ENCODE data around the gene RNF223.
"Not testable (repeated sequence)": the region's sequence is repeated elsewhere in the genome, so short reads cannot be mapped to it uniquely, and the experiment has no call there.

The RNF223 gene

GRCh38 chr1:1069711-1070676 lies 4.1 kb downstream of the RNF223 start:
- no peak for DNase-seq

GRCh38 chr1:1069056-1069710 lies 4.9 kb downstream of the RNF223 start:
- no peak for DNase-seq

- DNase-seq, result no peak
These were observed 5.5 kb downstream of the RNF223 start for GRCh38 chr1:1068517-1069055.

GRCh38 chr1:1067860-1068516 lies 6.1 kb downstream of the RNF223 start:
- no peak for DNase-seq

- DNase-seq, result no peak
These were observed 6.7 kb downstream of the RNF223 start for GRCh38 chr1:1067284-1067859.

- DNase-seq, result no peak
These were observed 7.5 kb downstream of the RNF223 start for GRCh38 chr1:1066403-1067283.

- DNase-seq, result not testable (repeated sequence)
These were observed 8.2 kb downstream of the RNF223 start for GRCh38 chr1:1065940-1066304.

GRCh38 chr1:1065265-1065939 lies 8.7 kb downstream of the RNF223 start:
- DNase-seq, result no peak

GRCh38 chr1:1063945-1064831 lies 9.9 kb downstream of the RNF223 start:
- DNase-seq, result no peak

- no peak for DNase-seq
These were observed 10.7 kb downstream of the RNF223 start for GRCh38 chr1:1063261-1063944.

GRCh38 chr1:1062348-1063163 lies 11.6 kb downstream of the RNF223 start:
- no peak for DNase-seq

- DNase-seq, result no peak
These were observed 12.3 kb downstream of the RNF223 start for GRCh38 chr1:1061682-1062345.

GRCh38 chr1:1060281-1061000 lies 13.7 kb downstream of the RNF223 start:
- DNase-seq, result no peak

GRCh38 chr1:1059494-1060280 lies 14.4 kb downstream of the RNF223 start:
- peak; percentile 75 for DNase-seq

GRCh38 chr1:1058921-1059493 lies 15.1 kb downstream of the RNF223 start:
- DNase-seq, result no peak

Measured in left hindlimb (tissue), 1 donor.